HepG2 (cell line): ENCODE data around the gene RNU6-1.

Experiments used
- ATAD3A ChIP-seq: sonication (generic); formaldehyde crosslinking; IDR thresholded peaks from 2 replicates; pipeline ENCODE4 v1.4.0; 2020; ENCODE audit warnings: missing genetic modification reagents
- CHD2 ChIP-seq: IDR thresholded peaks from 2 replicates; pipeline ENCODE4 v1.6.1; 2011; ENCODE audit warnings: low read depth, low read length, improper control_type of control experiment
- EHMT2 ChIP-seq: fragments of 200-600 bp; sonication (generic); IDR thresholded peaks from 2 replicates; pipeline ENCODE4 v1.7.0; 2017; ENCODE audit warnings: antibody characterized with exemption, low read depth, low read length, borderline replicate concordance
- EP300 ChIP-seq, 3 experiments: sonication (generic) in 1 of 3; formaldehyde crosslinking in 1 of 3; IDR thresholded peaks; 2 replicates each; pipeline versions ENCODE4 v1.5.1 to v1.6.1; 2011 to 2020; ENCODE audit warnings: low read depth in 2 of 3, low read length in 2 of 3, borderline replicate concordance in 1 of 3, improper control_type of control experiment in 1 of 3, mild to moderate bottlenecking in 1 of 3, missing genetic modification reagents in 1 of 3, moderate library complexity in 1 of 3
- GATAD2A ChIP-seq: IDR thresholded peaks from 2 replicates; pipeline ENCODE4 v1.6.1; 2016
- SMAD1 ChIP-seq: sonication (generic); formaldehyde crosslinking; IDR thresholded peaks from 2 replicates; pipeline ENCODE4 v1.4.0; 2020; ENCODE audit warnings: missing genetic modification reagents, low read depth, mild to moderate bottlenecking, borderline replicate concordance
- SRSF4 ChIP-seq: fragments of 200-400 bp; formaldehyde crosslinking; IDR thresholded peaks from one replicate; pipeline ENCODE4 v1.6.1; 2018; ENCODE audit warnings: mild to moderate bottlenecking, low read depth, low read length, moderate library complexity; ENCODE audit not compliant: poor library complexity, severe bottlenecking
- TCF12 ChIP-seq, 2 experiments: fragments of 450-650 bp in 1 of 2; sonication (generic) in 1 of 2; formaldehyde crosslinking in 1 of 2; IDR thresholded peaks; 2 replicates each; pipeline versions ENCODE4 v1.6.1 to v1.8.0; 2017 to 2022; ENCODE audit warnings: antibody characterized with exemption in 1 of 2, mild to moderate bottlenecking in 1 of 2, missing genetic modification reagents in 1 of 2, moderate library complexity in 1 of 2
- ZNF615 ChIP-seq: sonication (generic); formaldehyde crosslinking; IDR thresholded peaks from 2 replicates; pipeline ENCODE4 v1.5.0; 2020; ENCODE audit warnings: mild to moderate bottlenecking, missing genetic modification reagents, borderline replicate concordance
- TF ChIP-seq, protein P1 (sequence below), 2 experiments: sonication (generic) in 1 of 2; formaldehyde crosslinking in 1 of 2; IDR thresholded peaks; 2 replicates each; pipeline versions ENCODE4 v1.5.1 to v1.6.1; 2011 to 2020; ENCODE audit warnings: borderline replicate concordance in 1 of 2, low read depth in 1 of 2, low read length in 1 of 2, mild to moderate bottlenecking in 1 of 2, missing genetic modification reagents in 1 of 2, moderate library complexity in 1 of 2
- TF ChIP-seq, protein P2 (sequence below): sonication (generic); formaldehyde crosslinking; IDR thresholded peaks from 2 replicates; pipeline ENCODE4 v1.9.0; 2022; ENCODE audit warnings: missing genetic modification reagents, mild to moderate bottlenecking, borderline replicate concordance
- TF ChIP-seq, protein P3 (sequence below): sonication (generic); formaldehyde crosslinking; IDR thresholded peaks from 2 replicates; pipeline ENCODE4 v1.4.0; 2020; ENCODE audit warnings: mild to moderate bottlenecking, missing genetic modification reagents

DNA sequence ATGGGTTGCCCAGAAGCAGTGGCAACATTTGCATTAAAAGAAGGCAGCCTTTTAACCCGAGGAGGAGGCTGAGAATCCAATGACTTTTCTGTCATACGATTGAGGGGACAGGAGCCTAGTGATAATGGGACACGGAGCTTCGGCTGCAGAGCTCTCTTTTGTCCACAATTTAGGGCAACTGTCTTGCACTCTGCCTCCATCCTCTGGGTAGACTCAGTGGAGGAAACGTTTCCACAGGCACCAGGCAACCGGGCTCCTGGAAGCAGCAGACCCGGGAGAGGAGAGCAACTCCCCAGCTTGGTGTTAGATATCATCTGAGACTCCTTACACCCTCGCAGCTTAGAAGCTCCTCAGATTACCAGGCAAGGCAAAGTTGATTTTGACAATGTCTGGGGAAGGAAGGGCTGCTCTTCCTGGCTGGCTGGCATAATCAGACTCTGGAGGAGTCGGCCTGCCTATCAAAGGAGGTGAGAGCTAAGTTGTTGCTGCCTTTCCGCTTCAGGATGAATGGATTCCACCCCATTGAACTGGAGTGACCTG lies 43.5 kb upstream of the RNU6-1 start:
- no peak for TF ChIP-seq ATAD3A (CRISPR knock-in tag)
- TF ChIP-seq, protein P1, sequence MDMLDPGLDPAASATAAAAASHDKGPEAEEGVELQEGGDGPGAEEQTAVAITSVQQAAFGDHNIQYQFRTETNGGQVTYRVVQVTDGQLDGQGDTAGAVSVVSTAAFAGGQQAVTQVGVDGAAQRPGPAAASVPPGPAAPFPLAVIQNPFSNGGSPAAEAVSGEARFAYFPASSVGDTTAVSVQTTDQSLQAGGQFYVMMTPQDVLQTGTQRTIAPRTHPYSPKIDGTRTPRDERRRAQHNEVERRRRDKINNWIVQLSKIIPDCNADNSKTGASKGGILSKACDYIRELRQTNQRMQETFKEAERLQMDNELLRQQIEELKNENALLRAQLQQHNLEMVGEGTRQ (IDR thresholded peaks at IDR 0.05; ENCODE audit: low read depth, low read length): no peak
- TF ChIP-seq, protein P1 (CRISPR knock-in tag; IDR thresholded peaks at IDR 0.05; ENCODE audit: borderline replicate concordance): no peak
- TF ChIP-seq GATAD2A (CRISPR knock-in tag): no peak
- no peak for TF ChIP-seq EP300 (IDR thresholded peaks at IDR 0.05; ENCODE audit: low read depth in 2 of 2, low read length in 2 of 2)
- TF ChIP-seq EP300 (CRISPR knock-in tag; IDR thresholded peaks at IDR 0.05; ENCODE audit: borderline replicate concordance): no peak
- TF ChIP-seq TCF12 (IDR thresholded peaks at IDR 0.05): no peak
- no peak for TF ChIP-seq TCF12 (CRISPR knock-in tag; IDR thresholded peaks at IDR 0.05)
- TF ChIP-seq, protein P2, sequence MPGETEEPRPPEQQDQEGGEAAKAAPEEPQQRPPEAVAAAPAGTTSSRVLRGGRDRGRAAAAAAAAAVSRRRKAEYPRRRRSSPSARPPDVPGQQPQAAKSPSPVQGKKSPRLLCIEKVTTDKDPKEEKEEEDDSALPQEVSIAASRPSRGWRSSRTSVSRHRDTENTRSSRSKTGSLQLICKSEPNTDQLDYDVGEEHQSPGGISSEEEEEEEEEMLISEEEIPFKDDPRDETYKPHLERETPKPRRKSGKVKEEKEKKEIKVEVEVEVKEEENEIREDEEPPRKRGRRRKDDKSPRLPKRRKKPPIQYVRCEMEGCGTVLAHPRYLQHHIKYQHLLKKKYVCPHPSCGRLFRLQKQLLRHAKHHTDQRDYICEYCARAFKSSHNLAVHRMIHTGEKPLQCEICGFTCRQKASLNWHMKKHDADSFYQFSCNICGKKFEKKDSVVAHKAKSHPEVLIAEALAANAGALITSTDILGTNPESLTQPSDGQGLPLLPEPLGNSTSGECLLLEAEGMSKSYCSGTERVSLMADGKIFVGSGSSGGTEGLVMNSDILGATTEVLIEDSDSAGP (CRISPR knock-in tag): no peak
- no peak for TF ChIP-seq SMAD1 (CRISPR knock-in tag)
- TF ChIP-seq EHMT2: no peak
- no peak for TF ChIP-seq SRSF4
- TF ChIP-seq CHD2: no peak
- TF ChIP-seq ZNF615 (CRISPR knock-in tag): no peak
- TF ChIP-seq, protein P3, sequence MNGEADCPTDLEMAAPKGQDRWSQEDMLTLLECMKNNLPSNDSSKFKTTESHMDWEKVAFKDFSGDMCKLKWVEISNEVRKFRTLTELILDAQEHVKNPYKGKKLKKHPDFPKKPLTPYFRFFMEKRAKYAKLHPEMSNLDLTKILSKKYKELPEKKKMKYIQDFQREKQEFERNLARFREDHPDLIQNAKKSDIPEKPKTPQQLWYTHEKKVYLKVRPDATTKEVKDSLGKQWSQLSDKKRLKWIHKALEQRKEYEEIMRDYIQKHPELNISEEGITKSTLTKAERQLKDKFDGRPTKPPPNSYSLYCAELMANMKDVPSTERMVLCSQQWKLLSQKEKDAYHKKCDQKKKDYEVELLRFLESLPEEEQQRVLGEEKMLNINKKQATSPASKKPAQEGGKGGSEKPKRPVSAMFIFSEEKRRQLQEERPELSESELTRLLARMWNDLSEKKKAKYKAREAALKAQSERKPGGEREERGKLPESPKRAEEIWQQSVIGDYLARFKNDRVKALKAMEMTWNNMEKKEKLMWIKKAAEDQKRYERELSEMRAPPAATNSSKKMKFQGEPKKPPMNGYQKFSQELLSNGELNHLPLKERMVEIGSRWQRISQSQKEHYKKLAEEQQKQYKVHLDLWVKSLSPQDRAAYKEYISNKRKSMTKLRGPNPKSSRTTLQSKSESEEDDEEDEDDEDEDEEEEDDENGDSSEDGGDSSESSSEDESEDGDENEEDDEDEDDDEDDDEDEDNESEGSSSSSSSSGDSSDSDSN (CRISPR knock-in tag): no peak
